Retinal pigment epithelial cell (primary cell): ENCODE results near the gene BTBD17.

ENCODE experiments used
- DNase-seq: peaks from one replicate; pipeline ENCODE4 v3.0.0-alpha.2; 2010; ENCODE audit warnings: low read depth
- H3K4me3 ChIP-seq: 2 replicates; pipeline ENCODE4 v1.5.1; 2011; ENCODE audit warnings: mild to moderate bottlenecking, low read length, control low read depth, moderate library complexity
- CTCF ChIP-seq: conservative IDR thresholded peaks from 2 replicates; pipeline ENCODE4 v1.5.1; 2011; ENCODE audit warnings: low read depth, low read length, control low read depth, inconsistent platforms

BTBD17 gene

GRCh38 chr17:74328487-74328886, 33.2 kb downstream of the BTBD17 start:
- no peak overlapping the region for H3K4me3 ChIP-seq
- no peak for TF ChIP-seq CTCF
- DNase-seq: no peak

GRCh38 chr17:74326506-74326905, 35.2 kb downstream of the BTBD17 start:
- no peak for DNase-seq
- TF ChIP-seq CTCF: no peak
- no peak overlapping the region for H3K4me3 ChIP-seq

DNA sequence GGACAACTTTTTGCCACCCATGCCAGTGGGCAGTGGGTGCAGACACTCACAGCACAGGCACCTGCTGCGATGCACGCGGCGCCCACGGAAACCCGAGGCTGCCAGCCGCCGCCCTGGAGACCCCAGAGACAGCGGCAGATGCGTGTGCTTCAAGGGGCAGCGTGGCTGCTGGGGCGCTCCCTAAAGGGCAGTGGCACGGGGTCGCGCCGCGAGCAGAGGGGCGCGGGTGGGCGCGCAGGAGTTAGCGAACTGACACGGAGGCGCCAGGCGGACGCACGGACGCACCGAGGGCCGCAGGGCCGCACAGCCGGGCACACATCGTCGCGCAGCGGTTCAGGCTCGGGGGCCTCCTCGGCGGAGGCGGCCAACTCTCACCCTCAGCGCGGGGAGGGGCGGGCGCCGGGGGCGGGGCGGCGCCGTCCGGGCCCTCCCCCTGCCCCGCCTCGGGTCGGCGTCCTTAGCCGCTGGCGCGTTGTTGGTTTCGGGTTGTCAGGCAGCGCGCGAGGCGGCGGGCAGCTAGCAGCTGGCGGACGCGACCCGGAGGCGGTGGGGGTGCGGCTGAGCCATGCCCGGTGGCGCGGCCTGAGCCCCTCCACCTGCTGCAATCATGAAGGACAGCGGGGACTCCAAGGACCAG, 35.8 kb downstream of the BTBD17 start, which contains the start of gene KIF19:
KIF19 (plus strand) TSS at position 484 of the 637 bp plus-strand sequence; CDS start at position 608, 124 bp downstream.
- TF ChIP-seq CTCF: no peak
- DNase-seq: no peak

DNA sequence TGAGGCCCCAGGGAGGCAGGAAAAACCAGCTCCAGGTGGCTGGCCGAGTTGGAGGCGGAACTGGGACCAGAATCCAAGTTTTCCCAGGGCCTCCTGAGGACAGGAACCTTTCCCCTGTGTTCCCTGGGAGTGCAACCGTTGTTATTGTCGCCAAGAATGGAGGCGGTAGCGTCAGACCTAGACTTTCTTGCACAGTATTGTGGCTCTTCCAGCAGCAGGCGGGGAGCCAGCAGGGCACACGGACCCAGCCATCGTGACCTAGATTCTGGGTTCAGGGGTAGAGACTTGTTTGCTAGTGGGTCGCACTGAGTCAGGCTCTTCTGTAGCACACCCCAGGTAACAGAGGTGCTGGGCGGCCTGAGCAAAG, 36.3 kb downstream of the BTBD17 start:
- DNase-seq: no peak
- no peak for TF ChIP-seq CTCF
- H3K4me3 ChIP-seq: no peak overlapping the region

More for the DNA sequence above, 35.8 kb downstream of the BTBD17 start, which contains the start of gene KIF19:
- no peak within 1 kb of the TSS for H3K4me3 ChIP-seq

DNA sequence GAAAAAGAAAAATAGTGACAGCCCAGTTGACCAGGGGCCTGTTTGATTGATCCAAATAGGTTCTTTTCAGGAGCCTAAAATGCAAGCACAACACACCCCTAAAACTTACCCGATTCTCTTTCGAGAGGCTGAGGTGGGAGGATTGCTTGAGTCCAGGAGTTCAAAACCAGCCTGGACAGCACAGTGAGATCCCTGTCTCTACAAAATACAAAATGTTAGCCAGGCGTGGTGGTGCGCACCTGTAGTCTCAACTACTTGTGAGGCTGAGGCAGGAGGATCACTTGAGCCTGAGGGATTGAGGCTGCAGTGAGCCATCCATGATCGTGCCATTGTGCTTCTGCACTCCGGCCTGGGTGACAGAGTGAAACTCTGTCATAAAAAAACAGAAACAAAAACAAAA, 37.1 kb downstream of the BTBD17 start:
- no peak for DNase-seq

DNA sequence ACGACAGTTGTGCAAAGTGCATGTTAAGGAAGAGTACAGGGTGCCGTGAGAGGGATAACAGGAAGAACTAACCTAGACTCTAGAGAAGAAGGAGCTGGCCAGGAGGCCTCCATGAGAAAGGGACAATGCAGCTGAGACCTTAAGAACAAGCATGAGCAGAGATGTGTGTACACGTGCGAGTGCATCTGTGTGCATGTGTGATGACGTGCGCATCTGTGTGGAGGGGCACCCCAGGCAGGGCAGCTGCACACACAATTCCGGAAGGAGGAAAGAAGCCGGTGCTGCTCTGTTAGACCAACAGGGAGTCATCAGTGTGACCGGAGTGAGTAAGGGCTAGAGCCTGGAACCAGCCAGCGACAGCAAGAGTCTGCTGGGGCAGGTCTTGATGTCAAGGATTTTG, 43.3 kb downstream of the BTBD17 start:
- H3K4me3 ChIP-seq: no peak overlapping the region
- TF ChIP-seq CTCF: no peak
- no peak for DNase-seq

More for the DNA sequence above, 37.1 kb downstream of the BTBD17 start:
- H3K4me3 ChIP-seq: no peak overlapping the region
- TF ChIP-seq CTCF: no peak

GRCh38 chr17:74317071-74317470, 44.6 kb downstream of the BTBD17 start:
- no peak for DNase-seq
- no peak for TF ChIP-seq CTCF
- H3K4me3 ChIP-seq: no peak overlapping the region
